ENCODE data around the gene RNU7-1. TPM values are rescaled to one million over a fixed set of nuclear protein-coding genes. Genes with fewer than 3 reads are reported as not detected.

The RNU7-1 gene
- total and polyA plus RNA-seq, 7 experiments from 2014 or later = not detected

DNA sequence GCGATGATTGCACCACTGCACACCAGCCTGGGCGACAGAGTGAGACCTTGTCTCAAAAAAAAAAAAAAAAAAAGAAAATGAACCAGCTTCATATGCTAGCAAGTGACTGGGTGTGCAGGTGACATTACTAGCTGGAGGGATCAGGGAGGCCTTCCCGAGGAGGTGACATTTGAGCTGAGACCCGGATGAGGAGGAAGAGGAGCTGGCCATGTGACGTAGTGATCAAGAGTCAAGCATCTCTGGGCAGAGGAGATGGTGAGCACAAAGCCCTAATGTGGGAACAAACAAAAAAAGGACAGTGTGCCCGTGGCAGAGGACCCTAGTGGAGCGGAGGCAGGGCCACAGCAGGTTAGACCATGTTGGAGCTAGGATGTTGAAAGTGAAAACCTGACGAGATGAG is 4.0 kb downstream of the RNU7-1 start:
- ChIA-PET POLR2A (interaction anchor here (0.6 to 21.6 kb wide), 9 partner anchors 13 to 383 kb away, joined by 3 to 1270 read pairs (median 46); partner anchors contain the start of genes ATN1, EMG1, PHB2 and SPSB2), CTCF (interaction anchor here (0.7 to 11.7 kb wide), 8 partner anchors 10 to 238 kb away, joined by 3 to 460 read pairs (median 4); partner anchors contain the start of genes C1RL, SPSB2 and TPI1)
- Mint-ChIP-seq H3K27ac (peak overlapping the region; percentile 83 to 100 (median 97)), H3K36me3 (peaks cover 0 to 17% (median 4%) of the 10 kb centered on the region in 5 donors), H3K4me1 (peaks cover 45 to 79% (median 74%) of the 10 kb centered on the region in 7 donors), H3K4me3 (peak overlapping the region; percentile 60 to 100 (median 88)), H3K9me3 (peaks cover 0 to 7% (median 0%) of the 10 kb centered on the region in 11 donors), H3K27me3 (no peaks in the 10 kb centered on the region)
- Histone ChIP-seq H3K27ac (ENCODE audit: low read depth, low read length) (peak overlapping the region; percentile 95), H3K36me3 (ENCODE audit: control insufficient read depth in 2 of 3, insufficient read depth in 3 of 3, low read length in 3 of 3) (peaks cover 0 to 19% (median 0%) of the 10 kb centered on the region in 3 experiments), H3K9me3 (ENCODE audit: control insufficient read depth in 2 of 3, low read length in 3 of 3) (no peaks in the 10 kb centered on the region), H3K27me3 (ENCODE audit: control insufficient read depth in 2 of 2, insufficient read depth in 2 of 2, low read length in 2 of 2) (no peaks in the 10 kb centered on the region), H3K4me3 (ENCODE audit: low read length) (no peak overlapping the region), H3K4me1 (ENCODE audit: control insufficient read depth in 2 of 2, insufficient read depth in 2 of 2, low read length in 2 of 2) (peaks cover 66 to 71% of the 10 kb centered on the region in 2 donors)
- DNase-seq (no peak), ATAC-seq (no peak)
- intact Hi-C loops (cut with micrococcal nuclease) = no loop called here

DNA sequence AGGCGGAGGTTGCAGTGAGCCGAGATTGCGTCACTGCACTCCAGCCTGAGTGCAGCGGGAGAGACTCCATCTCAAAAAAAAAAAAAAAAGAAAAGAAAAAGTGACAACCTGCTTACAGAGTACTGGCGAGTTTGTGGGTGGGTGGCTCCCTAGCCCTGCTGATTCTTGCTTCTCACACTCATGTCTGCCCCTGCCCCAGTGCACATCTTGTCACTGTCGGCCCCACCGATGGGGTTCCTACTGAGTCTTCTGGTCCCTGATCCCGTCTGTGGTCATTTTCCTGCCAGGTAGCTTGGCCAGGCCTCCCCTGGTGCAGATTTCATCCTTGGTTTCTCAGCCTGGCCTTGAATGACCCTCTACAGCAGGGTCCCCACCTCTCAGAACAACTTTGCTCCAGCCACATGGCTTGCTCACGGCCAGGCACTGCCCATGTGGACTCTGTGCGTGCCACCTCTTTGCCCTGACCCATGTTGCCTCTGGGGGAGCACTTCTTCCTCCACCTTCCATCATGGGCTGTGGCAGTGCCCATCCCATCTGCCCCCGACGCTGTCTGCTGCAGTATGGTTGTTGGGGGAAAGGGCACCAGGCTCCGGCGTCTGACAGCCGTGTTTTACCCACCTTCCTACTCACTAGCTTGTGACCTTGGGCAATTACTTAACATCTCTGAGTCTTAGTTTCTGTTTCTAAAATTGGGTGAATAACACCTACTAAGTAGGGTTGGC is 5.4 kb downstream of the RNU7-1 start:
- intact Hi-C loops (cut with micrococcal nuclease) = no loop called here
- H3K4me3 Mint-ChIP-seq = peak overlapping the region; percentile 70 to 99 (median 83)
- no peaks in the 10 kb centered on the region for H3K27me3 Mint-ChIP-seq
- ATAC-seq (peak; percentile 6), DNase-seq (no peak)
- Histone ChIP-seq H3K4me3 (ENCODE audit: low read length) (peak overlapping the region; percentile 52), H3K27ac (ENCODE audit: low read depth, low read length) (peak overlapping the region; percentile 95), H3K27me3 (ENCODE audit: control insufficient read depth in 2 of 2, insufficient read depth in 2 of 2, low read length in 2 of 2) (no peaks in the 10 kb centered on the region), H3K9me3 (ENCODE audit: control insufficient read depth in 2 of 3, low read length in 3 of 3) (no peaks in the 10 kb centered on the region), H3K4me1 (ENCODE audit: control insufficient read depth in 2 of 2, insufficient read depth in 2 of 2, low read length in 2 of 2) (peaks cover 62 to 78% of the 10 kb centered on the region in 2 donors), H3K36me3 (ENCODE audit: control insufficient read depth in 2 of 3, insufficient read depth in 3 of 3, low read length in 3 of 3) (peaks cover 0 to 28% (median 0%) of the 10 kb centered on the region in 3 experiments)
- H3K27ac Mint-ChIP-seq = peak overlapping the region; percentile 89 to 100 (median 98)
- H3K4me1 Mint-ChIP-seq = peaks cover 47 to 83% (median 67%) of the 10 kb centered on the region in 7 donors
- peaks cover 0 to under 1% (median 0%) of the 10 kb centered on the region in 11 donors for H3K9me3 Mint-ChIP-seq
- ChIA-PET POLR2A (interaction anchor here (0.7 to 21.6 kb wide), 6 partner anchors 11 to 1022 kb away, joined by 3 to 1270 read pairs (median 14); partner anchors contain the start of genes ATN1, CD4, EMG1 and PHB2), CTCF (interaction anchor here (0.7 to 11.7 kb wide), 4 partner anchors 11 to 19 kb away, joined by 4 to 460 read pairs (median 6); no protein-coding TSS in a partner anchor)
- peaks cover 0 to 31% (median 5%) of the 10 kb centered on the region in 5 donors for H3K36me3 Mint-ChIP-seq

DNA sequence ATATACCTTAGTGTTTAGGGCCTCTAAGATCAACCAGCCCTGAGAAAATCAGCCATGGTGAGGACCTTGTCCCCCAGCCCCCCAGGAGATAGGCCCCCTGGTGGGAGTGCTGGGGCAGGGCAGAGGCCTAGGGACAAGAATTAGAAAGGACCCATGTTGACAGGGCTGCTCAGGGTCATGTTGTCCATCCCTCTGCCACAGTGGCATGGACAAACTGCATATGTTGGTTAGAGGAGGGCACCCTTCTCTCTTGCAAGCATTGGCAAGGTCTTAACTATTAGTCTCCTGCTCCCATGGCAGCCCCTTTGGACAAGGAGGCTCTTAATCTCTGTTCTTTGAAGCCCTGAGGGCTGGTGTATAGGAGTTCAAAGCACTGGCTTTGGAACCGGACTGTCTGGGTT is 6.8 kb downstream of the RNU7-1 start:
- peaks cover 68 to 84% of the 10 kb centered on the region in 2 donors for H3K4me1 ChIP-seq (ENCODE audit: control insufficient read depth in 2 of 2, insufficient read depth in 2 of 2, low read length in 2 of 2)
- no peaks in the 10 kb centered on the region for H3K27me3 ChIP-seq (ENCODE audit: control insufficient read depth in 2 of 2, insufficient read depth in 2 of 2, low read length in 2 of 2)
- DNase-seq = no peak
- Mint-ChIP-seq H3K4me1 (peaks cover 56 to 81% (median 72%) of the 10 kb centered on the region in 7 donors), H3K27ac (peak overlapping the region; percentile 95 to 100 (median 98)), H3K4me3 (peak overlapping the region; percentile 93 to 100 (median 98)), H3K9me3 (no peaks in the 10 kb centered on the region), H3K27me3 (no peaks in the 10 kb centered on the region), H3K36me3 (peaks cover 0 to 34% (median 6%) of the 10 kb centered on the region in 5 donors)
- H3K4me3 ChIP-seq (ENCODE audit: low read length) = peak overlapping the region; percentile 92
- H3K27ac ChIP-seq (ENCODE audit: low read depth, low read length) = peak overlapping the region; percentile 95
- intact Hi-C loops (cut with micrococcal nuclease) = loop anchor here (5.0 to 10.0 kb wide), 4 partner anchors 38 to 458 kb away; partner anchors contain the start of genes CHD4 (in 1 of the 2), ENO2 (in 1 of the 2), MRPL51 (in 1 of the 2) and NCAPD2 (in 1 of the 2)
- peak; percentile 10 for ATAC-seq
- POLR2A ChIA-PET = interaction anchor here (1.6 to 21.6 kb wide), 8 partner anchors 7 to 99 kb away, joined by 7 to 1270 read pairs (median 16); partner anchors contain the start of genes ATN1, C12orf57, CDCA3 and EMG1
- H3K9me3 ChIP-seq (ENCODE audit: control insufficient read depth in 2 of 3, low read length in 3 of 3) = no peaks in the 10 kb centered on the region
- peaks cover 0 to 33% (median 0%) of the 10 kb centered on the region in 3 experiments for H3K36me3 ChIP-seq (ENCODE audit: control insufficient read depth in 2 of 3, insufficient read depth in 3 of 3, low read length in 3 of 3)
- CTCF ChIA-PET = interaction anchor here (1.2 to 11.7 kb wide), 3 partner anchors 11 to 159 kb away, joined by 3 to 460 read pairs (median 6); partner anchors contain the start of gene C1RL

DNA sequence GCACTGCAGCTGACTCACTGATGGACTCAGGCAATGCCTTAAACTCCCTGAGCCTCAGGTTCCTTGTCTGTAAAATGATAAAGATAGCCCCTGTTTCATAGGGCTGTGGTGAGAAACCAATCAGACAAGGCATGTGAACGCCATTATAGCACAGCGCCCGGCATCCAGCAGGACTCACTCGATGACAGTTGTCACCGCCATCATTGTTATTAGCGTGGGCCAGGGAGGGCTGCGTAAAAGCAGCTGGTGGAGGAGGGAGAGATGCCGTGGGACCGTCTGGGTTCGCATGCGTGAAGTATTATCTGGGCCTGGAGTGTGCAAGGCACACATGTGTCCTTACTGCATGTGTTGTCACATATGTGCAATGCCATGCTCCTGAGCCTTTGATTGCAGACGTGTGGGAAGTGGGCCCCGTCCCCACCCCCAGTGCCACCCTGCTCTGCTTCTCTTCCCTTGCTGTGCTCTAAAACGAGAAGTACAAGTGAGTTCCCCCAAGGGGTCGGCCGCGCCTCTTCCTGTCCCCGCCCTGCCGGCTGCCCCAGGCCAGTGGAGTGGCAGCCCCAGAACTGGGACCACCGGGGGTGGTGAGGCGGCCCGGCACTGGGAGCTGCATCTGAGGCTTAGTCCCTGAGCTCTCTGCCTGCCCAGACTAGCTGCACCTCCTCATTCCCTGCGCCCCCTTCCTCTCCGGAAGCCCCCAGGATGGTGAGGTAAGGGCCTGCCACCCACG is 7.4 kb downstream of the RNU7-1 start, which contains the start of gene PTPN6:
Gene PTPN6, plus strand, starts transcription at position 546 of the 730 bp plus-strand sequence. Its CDS starts 157 bp downstream, at position 703.
- intact Hi-C loops (cut with micrococcal nuclease) = loop anchor here (5.0 to 10.0 kb wide), 4 partner anchors 39 to 459 kb away; partner anchors contain the start of genes CHD4 (in 1 of the 2), ENO2 (in 1 of the 2), MRPL51 (in 1 of the 2) and NCAPD2 (in 1 of the 2)
- peak within 1 kb of the TSS; percentile 92 for H3K4me3 ChIP-seq (ENCODE audit: low read length)

GRCh38 chr12:6951551-6952120 is 8.0 kb downstream of the RNU7-1 start:
- H3K9me3 ChIP-seq (ENCODE audit: control insufficient read depth in 2 of 3, low read length in 3 of 3) = no peaks in the 10 kb centered on the region
- peak overlapping the region; percentile 93 to 100 (median 98) for H3K4me3 Mint-ChIP-seq
- ChIA-PET POLR2A (interaction anchor here (0.6 to 21.6 kb wide), 11 partner anchors 8 to 158 kb away, joined by 3 to 1270 read pairs (median 7); partner anchors contain the start of genes ATN1, C12orf57, CDCA3 and EMG1), CTCF (interaction anchor here (0.9 to 11.7 kb wide), 6 partner anchors 8 to 158 kb away, joined by 3 to 460 read pairs (median 6); partner anchors contain the start of genes C12orf57, C1RL, RNU7-1 and SPSB2)
- H3K27me3 ChIP-seq (ENCODE audit: control insufficient read depth in 2 of 2, insufficient read depth in 2 of 2, low read length in 2 of 2) = no peaks in the 10 kb centered on the region
- H3K27me3 Mint-ChIP-seq = no peaks in the 10 kb centered on the region
- intact Hi-C loops (cut with micrococcal nuclease) = loop anchor here (1.0 to 10.0 kb wide), 6 partner anchors 7 to 459 kb away; partner anchors contain the start of genes C12orf57 (in 1 of the 2), CHD4 (in 1 of the 2), ENO2 (in 1 of the 2) and MRPL51 (in 1 of the 2)
- H3K9me3 Mint-ChIP-seq = no peaks in the 10 kb centered on the region
- DNase-seq (peak in 1 of 9 donors; percentile 65), ATAC-seq (peak; percentile 28)
- peaks cover 56 to 81% (median 72%) of the 10 kb centered on the region in 7 donors for H3K4me1 Mint-ChIP-seq
- peaks cover 0 to 46% (median 10%) of the 10 kb centered on the region in 3 experiments for H3K36me3 ChIP-seq (ENCODE audit: control insufficient read depth in 2 of 3, insufficient read depth in 3 of 3, low read length in 3 of 3)
- peaks cover 70 to 84% of the 10 kb centered on the region in 2 donors for H3K4me1 ChIP-seq (ENCODE audit: control insufficient read depth in 2 of 2, insufficient read depth in 2 of 2, low read length in 2 of 2)
- H3K27ac Mint-ChIP-seq = peak overlapping the region; percentile 83 to 100 (median 96)
- peaks cover 2 to 42% (median 6%) of the 10 kb centered on the region in 5 donors for H3K36me3 Mint-ChIP-seq
- peak overlapping the region; percentile 95 for H3K27ac ChIP-seq (ENCODE audit: low read depth, low read length)
- H3K4me3 ChIP-seq (ENCODE audit: low read length) = peak overlapping the region; percentile 92

More for the DNA sequence above, 7.4 kb downstream of the RNU7-1 start, which contains the start of gene PTPN6:
- Mint-ChIP-seq H3K36me3 (peaks cover 0 to 40% (median 6%) of the 10 kb centered on the region in 5 donors), H3K9me3 (no peaks in the 10 kb centered on the region), H3K27ac (peak within 1 kb of the TSS; percentile 96 to 100 (median 98)), H3K4me1 (peaks cover 54 to 81% (median 72%) of the 10 kb centered on the region in 7 donors), H3K27me3 (no peaks in the 10 kb centered on the region), H3K4me3 (peak within 1 kb of the TSS; percentile 93 to 100 (median 98))
- H3K27ac ChIP-seq (ENCODE audit: low read depth, low read length) = peak within 1 kb of the TSS; percentile 95
- H3K9me3 ChIP-seq (ENCODE audit: control insufficient read depth in 2 of 3, low read length in 3 of 3) = no peaks in the 10 kb centered on the region
- ATAC-seq (peak; percentile 59), DNase-seq (peak in 8 of 9 donors; percentile 55 to 68 (median 60))
- POLR2A ChIA-PET = interaction anchor here (0.6 to 21.6 kb wide), 12 partner anchors 7 to 159 kb away, joined by 3 to 1270 read pairs (median 8); partner anchors contain the start of genes ATN1, C12orf57, CDCA3 and EMG1
- H3K27me3 ChIP-seq (ENCODE audit: control insufficient read depth in 2 of 2, insufficient read depth in 2 of 2, low read length in 2 of 2) = no peaks in the 10 kb centered on the region
- CTCF ChIA-PET = interaction anchor here (1.5 to 11.7 kb wide), 3 partner anchors 11 to 158 kb away, joined by 3 to 460 read pairs (median 7); partner anchors contain the start of gene C1RL
- peaks cover 68 to 84% of the 10 kb centered on the region in 2 donors for H3K4me1 ChIP-seq (ENCODE audit: control insufficient read depth in 2 of 2, insufficient read depth in 2 of 2, low read length in 2 of 2)
- H3K36me3 ChIP-seq (ENCODE audit: control insufficient read depth in 2 of 3, insufficient read depth in 3 of 3, low read length in 3 of 3) = peaks cover 0 to 39% (median 4%) of the 10 kb centered on the region in 3 experiments

All from naive thymus-derived CD4-positive, alpha-beta T cell (primary cell).